HG03442 (cell line): Measurements from ENCODE around the gene DPH1.

ENCODE experiments used
- ATAC-seq: cut with Tn5 transposase; IDR thresholded peaks from one replicate; pipeline ENCODE4 v1.9.1; 2021; ENCODE audit warnings: mild to moderate bottlenecking, moderate library complexity; ENCODE audit not compliant: unreplicated experiment

Gene DPH1

GRCh38 chr17:2049333-2050299 is 19.7 kb downstream of the DPH1 start:
- ATAC-seq, result peak; percentile 46

- peak; percentile 19 for ATAC-seq
Measured at GRCh38 chr17:2050300-2051060, 20.5 kb downstream of the DPH1 start.

- ATAC-seq, result no peak
Measured at GRCh38 chr17:2051061-2051932, 21.3 kb downstream of the DPH1 start.

GRCh38 chr17:2051933-2052559 is 22.1 kb downstream of the DPH1 start:
- ATAC-seq, result no peak

- no peak for ATAC-seq
Measured at GRCh38 chr17:2053380-2054261, 23.7 kb downstream of the DPH1 start.

- no peak for ATAC-seq
Measured at GRCh38 chr17:2054262-2054511, 24.2 kb downstream of the DPH1 start.

GRCh38 chr17:2054512-2055291 is 24.7 kb downstream of the DPH1 start, which contains the start of gene HIC1:
HIC1 (plus strand) TSS chr17:2055103; CDS start chr17:2056691, 1,588 bp downstream.
- no peak for ATAC-seq

GRCh38 chr17:2055292-2056205 is 25.6 kb downstream of the DPH1 start:
- no peak for ATAC-seq

GRCh38 chr17:2056206-2057174 is 26.5 kb downstream of the DPH1 start:
- ATAC-seq, result no peak

GRCh38 chr17:2057175-2057759 is 27.3 kb downstream of the DPH1 start:
- ATAC-seq, result no peak

- no peak for ATAC-seq
Measured at GRCh38 chr17:2057760-2058585, 28.0 kb downstream of the DPH1 start.

GRCh38 chr17:2058586-2059546 is 28.9 kb downstream of the DPH1 start:
- no peak for ATAC-seq

- ATAC-seq, result no peak
Measured at GRCh38 chr17:2059547-2060384, 29.8 kb downstream of the DPH1 start.

- no peak for ATAC-seq
Measured at GRCh38 chr17:2060385-2060658, 30.4 kb downstream of the DPH1 start.
